Mesothelial cell of epicardium (in vitro differentiated cells): Measurements from ENCODE around the gene MFSD6. TPM values are rescaled to one million over a fixed set of nuclear protein-coding genes. Genes with fewer than 3 reads are reported as not detected.

Source experiments
- DNase-seq, 2 experiments: peaks; one replicate each; pipeline ENCODE4 v3.0.0; 2021; ENCODE audit warnings: low spot score in 2 of 2; ENCODE audit not compliant: unreplicated experiment in 2 of 2
- H3K27ac Mint-ChIP-seq: 2 replicates; pipeline ENCODE4 v1.8.0; 2021; ENCODE audit warnings: mixed read lengths
- H3K27me3 Mint-ChIP-seq: 2 replicates; pipeline ENCODE4 v1.8.0; 2021; ENCODE audit warnings: low read depth, mixed read lengths
- H3K36me3 Mint-ChIP-seq: 2 replicates; pipeline ENCODE4 v1.8.0; 2021; ENCODE audit warnings: mixed read lengths
- H3K4me1 Mint-ChIP-seq: 2 replicates; pipeline ENCODE4 v1.8.0; 2021; ENCODE audit warnings: mixed read lengths
- H3K4me3 Mint-ChIP-seq: 2 replicates; pipeline ENCODE4 v1.8.0; 2021; ENCODE audit warnings: mild to moderate bottlenecking, moderate library complexity, mixed read lengths
- H3K9me3 Mint-ChIP-seq: 2 replicates; pipeline ENCODE4 v1.8.0; 2021; ENCODE audit warnings: mixed read lengths
- total RNA-seq: library from RNA; stranded (reverse); gene quantifications from 3 replicates; pipeline ENCODE4 v1.2.1, GENCODE V29; 2021
- TF ChIP-seq, protein P1 (sequence below): fragments of 200-600 bp; sonication (generic); IDR thresholded peaks from one replicate; pipeline ENCODE4 v1.5.0; 2021; ENCODE audit warnings: antibody characterized with exemption; ENCODE audit not compliant: unreplicated experiment

Gene MFSD6
- total RNA-seq, 1 donor from 2014 or later, result 11.7 TPM

DNA sequence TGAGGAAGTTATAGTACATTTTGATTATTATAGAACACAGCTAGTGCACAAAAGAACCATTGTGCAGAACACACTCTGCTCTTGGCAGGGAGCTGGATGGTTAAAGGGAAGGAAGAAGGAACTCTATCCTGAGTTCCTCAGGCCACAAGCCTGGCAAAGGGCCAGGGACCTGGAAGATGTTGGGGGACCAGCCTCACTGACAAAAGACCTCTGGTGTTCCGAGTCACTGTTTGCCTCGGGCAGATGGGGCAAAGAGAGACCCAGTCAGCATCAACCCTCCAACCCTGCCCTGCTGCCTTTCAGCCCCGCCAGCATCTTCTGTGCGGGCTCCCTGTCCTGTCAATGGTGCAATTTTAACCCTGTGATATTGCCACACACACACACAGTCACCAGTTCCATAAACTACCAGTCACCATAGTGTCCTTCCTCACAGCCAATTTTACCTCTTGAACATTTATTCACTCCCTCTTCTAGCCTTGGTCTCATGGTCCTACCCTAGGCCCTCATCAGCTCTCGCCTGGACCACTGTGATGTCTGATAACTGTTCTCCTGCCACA lies 104.5 kb downstream of the MFSD6 start:
- Mint-ChIP-seq H3K36me3 (peaks cover 12% of the 10 kb centered on the region), H3K27ac (no peak overlapping the region), H3K9me3 (no peaks in the 10 kb centered on the region), H3K4me3 (no peak overlapping the region), H3K27me3 (no peaks in the 10 kb centered on the region), H3K4me1 (peaks cover 13% of the 10 kb centered on the region)
- no peak for DNase-seq
- TF ChIP-seq, protein P1, sequence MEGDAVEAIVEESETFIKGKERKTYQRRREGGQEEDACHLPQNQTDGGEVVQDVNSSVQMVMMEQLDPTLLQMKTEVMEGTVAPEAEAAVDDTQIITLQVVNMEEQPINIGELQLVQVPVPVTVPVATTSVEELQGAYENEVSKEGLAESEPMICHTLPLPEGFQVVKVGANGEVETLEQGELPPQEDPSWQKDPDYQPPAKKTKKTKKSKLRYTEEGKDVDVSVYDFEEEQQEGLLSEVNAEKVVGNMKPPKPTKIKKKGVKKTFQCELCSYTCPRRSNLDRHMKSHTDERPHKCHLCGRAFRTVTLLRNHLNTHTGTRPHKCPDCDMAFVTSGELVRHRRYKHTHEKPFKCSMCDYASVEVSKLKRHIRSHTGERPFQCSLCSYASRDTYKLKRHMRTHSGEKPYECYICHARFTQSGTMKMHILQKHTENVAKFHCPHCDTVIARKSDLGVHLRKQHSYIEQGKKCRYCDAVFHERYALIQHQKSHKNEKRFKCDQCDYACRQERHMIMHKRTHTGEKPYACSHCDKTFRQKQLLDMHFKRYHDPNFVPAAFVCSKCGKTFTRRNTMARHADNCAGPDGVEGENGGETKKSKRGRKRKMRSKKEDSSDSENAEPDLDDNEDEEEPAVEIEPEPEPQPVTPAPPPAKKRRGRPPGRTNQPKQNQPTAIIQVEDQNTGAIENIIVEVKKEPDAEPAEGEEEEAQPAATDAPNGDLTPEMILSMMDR, result no peak

DNA sequence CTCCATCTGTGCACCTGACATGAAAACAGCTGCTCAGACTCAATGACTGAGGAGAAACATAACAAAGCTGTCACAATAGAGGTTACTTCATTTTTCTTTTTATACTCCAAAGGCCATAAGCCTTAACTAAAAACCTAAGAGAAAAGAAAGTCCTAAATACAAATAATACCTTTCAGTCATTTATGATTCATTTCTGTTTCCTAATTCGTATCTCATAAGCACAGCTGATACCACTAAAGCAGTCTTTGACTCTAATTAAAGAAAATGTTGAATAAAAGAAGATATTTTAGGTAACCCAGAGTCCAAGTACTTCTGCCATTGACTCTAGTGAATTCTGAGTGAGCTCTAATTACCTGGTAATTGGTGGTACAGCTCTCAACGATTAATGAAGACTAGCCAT lies 105.7 kb downstream of the MFSD6 start:
- Mint-ChIP-seq H3K4me1 (peaks cover 19% of the 10 kb centered on the region), H3K27ac (no peak overlapping the region), H3K4me3 (no peak overlapping the region), H3K9me3 (no peaks in the 10 kb centered on the region), H3K36me3 (peaks cover 11% of the 10 kb centered on the region), H3K27me3 (no peaks in the 10 kb centered on the region)
- DNase-seq, result no peak
- TF ChIP-seq, protein P1, result no peak

DNA sequence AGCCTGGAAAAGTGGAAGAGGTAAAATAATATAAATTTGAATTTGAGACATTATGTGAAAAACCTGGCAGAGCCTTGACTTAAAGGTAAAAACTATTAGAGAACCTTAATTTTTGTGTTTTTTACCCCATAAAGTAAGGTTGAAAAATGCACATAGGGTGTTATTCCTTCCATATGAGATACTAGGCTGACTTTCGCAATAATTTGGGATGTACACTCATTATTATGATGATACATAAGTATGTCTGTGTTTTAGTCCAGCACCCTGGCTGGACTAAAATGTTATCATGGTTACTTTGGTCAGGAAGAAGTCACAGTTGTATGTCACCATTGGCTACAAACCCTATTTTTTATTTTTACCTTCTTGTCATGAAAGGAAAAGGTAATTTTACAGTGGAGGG lies 106.5 kb downstream of the MFSD6 start:
- no peaks in the 10 kb centered on the region for H3K27me3 Mint-ChIP-seq
- H3K36me3 Mint-ChIP-seq, result peaks cover 10% of the 10 kb centered on the region

DNA sequence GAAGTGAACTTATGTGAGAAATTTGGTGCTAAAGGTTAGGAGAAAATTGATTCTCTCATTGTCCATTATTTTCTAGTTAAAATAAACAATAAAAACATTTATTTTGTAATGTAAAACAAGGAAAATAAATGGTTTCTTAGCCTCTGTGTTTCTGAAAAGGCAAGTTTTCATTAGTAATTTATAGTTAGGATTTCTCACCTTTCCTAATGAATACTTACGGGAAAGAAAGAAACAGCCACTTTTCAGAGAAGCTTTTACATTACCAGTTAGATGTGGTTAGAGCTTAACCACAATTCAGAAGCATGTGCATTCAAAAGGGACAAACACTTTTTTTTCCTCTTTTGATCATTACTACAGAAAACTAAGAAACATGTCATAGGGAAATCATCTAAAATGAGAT lies 107.5 kb downstream of the MFSD6 start:
- Mint-ChIP-seq H3K9me3 (no peaks in the 10 kb centered on the region), H3K27me3 (no peaks in the 10 kb centered on the region), H3K4me1 (peaks cover 18% of the 10 kb centered on the region), H3K27ac (no peak overlapping the region), H3K36me3 (peaks cover 10% of the 10 kb centered on the region), H3K4me3 (no peak overlapping the region)
- DNase-seq, result no peak
- TF ChIP-seq, protein P1, result no peak

More for the DNA sequence above, 106.5 kb downstream of the MFSD6 start:
- TF ChIP-seq, protein P1, result no peak
- H3K4me3 Mint-ChIP-seq, result no peak overlapping the region
- DNase-seq, result no peak
- H3K4me1 Mint-ChIP-seq, result peaks cover 19% of the 10 kb centered on the region
- H3K9me3 Mint-ChIP-seq, result no peaks in the 10 kb centered on the region
- H3K27ac Mint-ChIP-seq, result no peak overlapping the region

DNA sequence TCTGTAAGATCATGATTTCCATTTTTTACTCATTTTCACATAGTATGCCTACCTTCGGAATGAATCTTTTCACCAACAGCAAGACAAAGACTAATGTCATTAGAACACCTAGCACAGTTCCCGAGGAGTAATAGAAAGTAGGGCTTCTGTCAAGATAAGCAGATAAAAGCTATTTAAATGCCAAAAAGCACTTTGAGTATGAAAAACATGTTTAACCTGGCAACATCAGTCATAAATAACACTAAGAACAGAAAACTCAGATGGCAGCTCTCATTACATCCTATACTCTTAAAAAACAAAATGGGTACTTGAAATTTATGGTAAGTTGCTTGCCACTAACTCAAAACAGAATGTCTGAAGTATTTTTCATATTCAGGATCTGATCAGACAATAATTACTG lies 109.3 kb downstream of the MFSD6 start:
- no peaks in the 10 kb centered on the region for H3K9me3 Mint-ChIP-seq
- TF ChIP-seq, protein P1, result no peak
- H3K36me3 Mint-ChIP-seq, result peaks cover 20% of the 10 kb centered on the region

More for the DNA sequence above, 109.3 kb downstream of the MFSD6 start:
- no peak for DNase-seq
- Mint-ChIP-seq H3K4me1 (peaks cover 15% of the 10 kb centered on the region), H3K27ac (peak overlapping the region; percentile 27), H3K4me3 (no peak overlapping the region), H3K27me3 (no peaks in the 10 kb centered on the region)
